MM.1S (cell line): ENCODE data around the gene RBPMS2.

Experiments
- DNase-seq: peaks from one replicate; pipeline ENCODE4 v3.0.0-alpha.2; 2015
- H2AFZ ChIP-seq: fragments of 300-600 bp; sonication (generic); 2 replicates; pipeline ENCODE4 v1.6.0; 2016; ENCODE audit warnings: antibody characterized with exemption, low read length
- H3F3A ChIP-seq: fragments of 300-600 bp; sonication (generic); 2 replicates; pipeline ENCODE4 v1.6.1; 2016; ENCODE audit warnings: mild to moderate bottlenecking, antibody characterized with exemption, low read length, moderate library complexity, mixed read lengths; ENCODE audit not compliant: insufficient read depth
- H3K27ac ChIP-seq: fragments of 300-600 bp; sonication (generic); 2 replicates; pipeline ENCODE4 v1.5.1; 2016; ENCODE audit warnings: mild to moderate bottlenecking, low read length
- H3K27me3 ChIP-seq: fragments of 300-600 bp; sonication (generic); replicated peaks from 2 replicates; pipeline ENCODE4 v1.6.0; 2016; ENCODE audit warnings: low read length; ENCODE audit not compliant: insufficient read depth
- H3K36me3 ChIP-seq: fragments of 300-600 bp; sonication (generic); replicated peaks from 2 replicates; pipeline ENCODE4 v1.6.1; 2016; ENCODE audit warnings: mild to moderate bottlenecking, low read length, mixed read lengths; ENCODE audit not compliant: insufficient read depth
- H3K4me1 ChIP-seq: fragments of 300-600 bp; sonication (generic); 2 replicates; pipeline ENCODE4 v1.6.1; 2016; ENCODE audit warnings: low read length, mixed read lengths
- H3K4me2 ChIP-seq: fragments of 300-600 bp; sonication (generic); 2 replicates; pipeline ENCODE4 v1.6.0; 2016; ENCODE audit warnings: low read depth, low read length
- H3K4me3 ChIP-seq: fragments of 300-600 bp; sonication (generic); 2 replicates; pipeline ENCODE4 v1.5.1; 2016; ENCODE audit warnings: low read length, mixed read lengths
- H3K79me2 ChIP-seq: fragments of 300-600 bp; sonication (generic); 2 replicates; pipeline ENCODE4 v1.6.1; 2016; ENCODE audit warnings: mixed run types, low read length, mixed read lengths
- H3K9ac ChIP-seq: fragments of 300-600 bp; sonication (generic); 2 replicates; pipeline ENCODE4 v1.6.1; 2016; ENCODE audit warnings: low read length, mixed read lengths
- H3K9me2 ChIP-seq: fragments of 300-600 bp; sonication (generic); replicated peaks from 2 replicates; pipeline ENCODE4 v1.6.1; 2016; ENCODE audit warnings: mild to moderate bottlenecking, low read length, mixed read lengths; ENCODE audit not compliant: insufficient read depth
- H3K9me3 ChIP-seq: fragments of 300-600 bp; sonication (generic); replicated peaks from 2 replicates; pipeline ENCODE4 v1.6.1; 2016; ENCODE audit warnings: mild to moderate bottlenecking, low read length, mixed read lengths; ENCODE audit not compliant: insufficient read depth
- H4K20me1 ChIP-seq: fragments of 300-600 bp; sonication (generic); 2 replicates; pipeline ENCODE4 v1.6.1; 2016; ENCODE audit warnings: mild to moderate bottlenecking, low read length, moderate library complexity, mixed read lengths; ENCODE audit not compliant: insufficient read depth
- EZH2 ChIP-seq: fragments of 300-600 bp; sonication (generic); optimal IDR thresholded peaks from 2 replicates; pipeline ENCODE3; 2017; ENCODE audit warnings: low read depth, mild to moderate bottlenecking, antibody characterized with exemption, low read length, mixed read lengths
- EZH2phosphoT487 ChIP-seq: fragments of 300-600 bp; sonication (generic); IDR thresholded peaks from 2 replicates; pipeline ENCODE4 v1.6.1; 2018; ENCODE audit warnings: antibody characterized with exemption, low read length
- TF ChIP-seq, protein P1 (sequence below): fragments of 300-600 bp; sonication (generic); IDR thresholded peaks from 2 replicates; pipeline ENCODE4 v1.5.1; 2016; ENCODE audit warnings: antibody characterized with exemption, low read length, mixed read lengths

The RBPMS2 gene

DNA sequence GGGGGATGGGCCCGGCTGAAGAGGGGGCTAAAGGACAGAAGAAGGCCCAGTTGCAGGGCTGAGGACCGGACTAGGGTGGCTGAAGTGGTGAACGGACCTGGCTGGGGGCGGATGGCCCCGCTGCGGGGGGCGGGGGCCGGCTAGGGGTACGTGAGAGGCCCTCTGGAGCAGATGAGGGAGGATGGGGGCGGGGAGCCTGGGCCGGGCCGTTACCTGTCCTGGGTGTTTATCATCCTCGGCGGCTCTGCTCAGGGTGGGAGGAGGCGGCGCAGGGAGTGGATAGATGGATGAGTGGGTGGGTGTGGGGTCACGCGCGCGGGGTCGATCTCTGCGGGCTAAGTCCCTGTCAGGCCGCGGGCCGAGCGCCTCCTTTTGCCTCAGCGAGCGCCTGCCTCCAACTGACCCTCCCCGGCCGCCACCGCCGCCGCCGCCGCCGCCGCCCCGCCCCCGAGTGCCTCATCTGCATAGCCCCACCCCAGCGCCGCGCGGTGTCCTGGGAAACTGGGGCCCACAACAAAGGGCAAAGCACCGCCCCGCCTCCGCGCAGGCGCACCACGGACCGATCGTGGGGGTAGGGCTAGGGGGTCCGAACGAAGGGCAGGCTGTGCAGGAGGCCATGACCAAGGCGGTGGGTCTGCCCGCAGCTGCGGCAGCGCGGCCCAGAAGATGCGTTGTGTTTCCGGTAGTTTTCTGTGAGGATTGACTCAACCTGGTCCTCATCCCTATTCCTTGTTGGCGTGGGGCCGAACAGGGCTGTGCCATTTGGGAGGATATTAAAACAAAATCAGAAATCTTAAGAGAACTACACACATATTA is 72.4 kb downstream of the RBPMS2 start:
- peak overlapping the region; percentile 99 for H2AFZ ChIP-seq
- no peaks in the 10 kb centered on the region for H3K9me2 ChIP-seq
- peaks cover 5% of the 10 kb centered on the region; the same call in 1 of the 2 replicates for H3F3A ChIP-seq
- peak overlapping the region; percentile 93 for H3K9ac ChIP-seq
- H3K36me3 ChIP-seq: no peaks in the 10 kb centered on the region
- H3K4me1 ChIP-seq: peaks cover 26% of the 10 kb centered on the region
- peak overlapping the region; percentile 81 for H3K4me3 ChIP-seq
- peak; percentile 91 for DNase-seq
- H3K4me2 ChIP-seq: peak overlapping the region; percentile 95
- H3K79me2 ChIP-seq: peaks cover 49% of the 10 kb centered on the region
- H4K20me1 ChIP-seq: no peaks in the 10 kb centered on the region
- no peaks in the 10 kb centered on the region for H3K27me3 ChIP-seq
- TF ChIP-seq, protein P1, sequence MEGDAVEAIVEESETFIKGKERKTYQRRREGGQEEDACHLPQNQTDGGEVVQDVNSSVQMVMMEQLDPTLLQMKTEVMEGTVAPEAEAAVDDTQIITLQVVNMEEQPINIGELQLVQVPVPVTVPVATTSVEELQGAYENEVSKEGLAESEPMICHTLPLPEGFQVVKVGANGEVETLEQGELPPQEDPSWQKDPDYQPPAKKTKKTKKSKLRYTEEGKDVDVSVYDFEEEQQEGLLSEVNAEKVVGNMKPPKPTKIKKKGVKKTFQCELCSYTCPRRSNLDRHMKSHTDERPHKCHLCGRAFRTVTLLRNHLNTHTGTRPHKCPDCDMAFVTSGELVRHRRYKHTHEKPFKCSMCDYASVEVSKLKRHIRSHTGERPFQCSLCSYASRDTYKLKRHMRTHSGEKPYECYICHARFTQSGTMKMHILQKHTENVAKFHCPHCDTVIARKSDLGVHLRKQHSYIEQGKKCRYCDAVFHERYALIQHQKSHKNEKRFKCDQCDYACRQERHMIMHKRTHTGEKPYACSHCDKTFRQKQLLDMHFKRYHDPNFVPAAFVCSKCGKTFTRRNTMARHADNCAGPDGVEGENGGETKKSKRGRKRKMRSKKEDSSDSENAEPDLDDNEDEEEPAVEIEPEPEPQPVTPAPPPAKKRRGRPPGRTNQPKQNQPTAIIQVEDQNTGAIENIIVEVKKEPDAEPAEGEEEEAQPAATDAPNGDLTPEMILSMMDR: no peak
- TF ChIP-seq EZH2: no peak
- no peak for TF ChIP-seq EZH2phosphoT487
- H3K27ac ChIP-seq: no peak overlapping the region
- H3K9me3 ChIP-seq: no peaks in the 10 kb centered on the region

DNA sequence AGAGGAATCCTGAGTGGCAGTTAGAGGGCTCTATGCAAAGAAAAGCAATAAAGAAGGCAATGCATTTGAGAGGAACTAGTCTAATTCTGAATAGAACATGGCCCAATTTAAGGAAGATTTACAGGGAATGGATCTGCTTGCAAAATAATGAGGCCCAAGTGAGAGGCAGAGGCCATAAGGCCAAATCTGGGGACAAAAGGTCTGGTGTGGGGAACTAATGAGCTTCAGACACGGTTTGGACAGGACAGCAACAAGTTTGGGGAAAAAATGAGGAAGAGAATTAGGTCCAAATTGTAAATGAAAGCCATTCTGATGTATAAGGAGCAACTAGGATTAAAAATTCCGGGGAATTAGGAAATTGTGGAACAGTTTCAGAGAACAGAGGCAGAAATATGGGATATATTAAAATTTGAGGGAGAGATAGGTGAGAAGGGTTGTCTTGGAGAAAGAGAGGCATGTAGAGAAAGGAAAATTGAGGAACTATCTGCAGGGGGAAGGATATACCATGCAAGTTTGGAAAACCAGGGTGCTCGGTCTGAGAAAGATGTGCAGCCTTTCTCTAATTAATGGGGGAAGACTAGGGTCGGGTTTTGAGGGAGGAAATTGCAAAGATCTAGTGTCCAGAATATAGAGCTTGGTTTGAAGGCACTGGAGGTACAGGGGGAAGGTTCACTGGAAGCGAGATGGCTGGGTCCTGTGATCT is 73.8 kb downstream of the RBPMS2 start:
- Histone ChIP-seq H3K79me2 (peaks cover 61% of the 10 kb centered on the region), H3K9me2 (no peaks in the 10 kb centered on the region), H3K27ac (no peak overlapping the region), H3K36me3 (no peaks in the 10 kb centered on the region), H3K9me3 (no peaks in the 10 kb centered on the region), H3F3A (peaks cover 5% of the 10 kb centered on the region; the same call in 1 of the 2 replicates), H3K9ac (peak overlapping the region; percentile 93; the same call in 1 of the 2 replicates), H3K4me2 (peak overlapping the region; percentile 91), H3K27me3 (no peaks in the 10 kb centered on the region), H3K4me3 (peak overlapping the region; percentile 81), H4K20me1 (no peaks in the 10 kb centered on the region), H2AFZ (no peak overlapping the region), H3K4me1 (peaks cover 26% of the 10 kb centered on the region)
- TF ChIP-seq, protein P1: no peak
- no peak for DNase-seq

DNA sequence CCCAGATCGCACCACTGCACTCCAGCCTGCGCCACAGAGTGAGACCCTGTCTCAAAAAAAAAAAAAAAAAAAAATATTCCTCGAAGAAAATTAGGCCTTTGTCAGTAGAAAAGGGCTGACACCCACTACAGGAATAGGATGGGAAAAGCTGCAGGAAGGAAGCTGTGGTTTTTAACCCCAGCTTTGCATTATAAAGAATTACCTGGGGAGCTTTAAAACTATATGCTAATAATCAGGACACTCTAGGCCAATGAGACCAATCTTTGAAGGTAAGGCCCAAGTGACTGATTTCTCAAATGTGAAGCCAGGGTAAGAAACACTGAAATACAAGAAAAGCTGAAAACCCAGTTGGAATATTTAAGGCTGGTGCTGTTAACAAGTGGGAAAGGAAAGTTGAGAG is 74.3 kb downstream of the RBPMS2 start:
- Histone ChIP-seq H3K4me1 (peaks cover 26% of the 10 kb centered on the region), H4K20me1 (no peaks in the 10 kb centered on the region), H3K4me3 (peak overlapping the region; percentile 4; the same call in 1 of the 2 replicates), H3K9ac (no peak overlapping the region; the same call in 1 of the 2 replicates), H2AFZ (no peak overlapping the region), H3K79me2 (peaks cover 67% of the 10 kb centered on the region), H3K36me3 (no peaks in the 10 kb centered on the region), H3F3A (peaks cover 5% of the 10 kb centered on the region; the same call in 1 of the 2 replicates), H3K9me2 (no peaks in the 10 kb centered on the region), H3K9me3 (no peaks in the 10 kb centered on the region), H3K27ac (no peak overlapping the region), H3K27me3 (no peaks in the 10 kb centered on the region), H3K4me2 (peak overlapping the region; percentile 91)
- DNase-seq: no peak
- TF ChIP-seq EZH2 (no peak), EZH2phosphoT487 (no peak)
- TF ChIP-seq, protein P1: no peak
